Measurements from ENCODE around the gene B3GNT7. TPM values are rescaled to one million over a fixed set of nuclear protein-coding genes. Genes with fewer than 3 reads are reported as not detected.

Gene B3GNT7
- total and polyA plus RNA-seq, 4 experiments from 2014 or later: not detected

DNA sequence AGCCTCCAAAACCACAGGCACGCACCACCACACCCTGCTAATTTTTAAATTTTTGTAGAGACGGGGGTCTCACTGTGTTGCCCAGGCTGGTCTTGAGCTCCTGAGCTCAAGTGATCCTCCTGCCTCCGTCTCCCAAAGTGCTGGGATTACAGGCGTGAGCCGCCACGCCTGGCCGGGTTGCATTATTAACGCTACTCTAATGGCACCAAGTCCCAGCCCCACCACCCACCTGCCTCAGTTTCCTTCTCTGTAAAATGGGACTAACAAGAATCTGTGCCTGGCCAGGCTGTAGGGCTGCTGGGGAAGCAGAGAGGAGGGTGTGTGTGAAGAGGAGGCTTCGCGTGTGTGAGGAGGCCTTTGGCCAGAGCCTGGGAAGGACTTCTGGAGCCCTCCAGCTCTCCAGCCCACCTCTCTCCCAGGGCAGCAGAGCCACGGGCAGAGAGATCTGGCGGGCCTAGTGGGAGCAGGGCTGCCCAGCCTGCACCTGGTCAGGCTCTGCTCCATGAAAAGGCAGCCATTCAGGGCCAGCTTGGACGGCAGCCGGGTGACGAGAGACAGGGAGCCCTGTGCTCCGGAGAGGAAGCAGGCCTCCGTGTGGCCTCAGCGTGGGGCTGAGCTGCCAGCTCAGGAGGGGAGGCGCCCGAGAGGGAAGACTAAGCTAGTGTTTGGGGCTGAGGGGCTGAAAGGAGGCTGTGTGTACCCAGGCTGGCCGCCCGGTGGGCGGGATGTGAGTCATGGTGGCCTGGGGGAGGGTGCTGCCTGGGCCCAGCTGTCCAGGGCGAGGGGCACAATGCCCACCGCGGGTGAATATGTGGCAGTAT lies 7.4 kb upstream of the B3GNT7 start:
- CTCF ChIA-PET (ENCODE audit: partially characterized antibody): interaction anchor here (0.6 kb wide), 1 partner anchor 1219 kb away, joined by 3 read pairs; no protein-coding TSS in a partner anchor
- H3K4me3 Mint-ChIP-seq: no peak overlapping the region

DNA sequence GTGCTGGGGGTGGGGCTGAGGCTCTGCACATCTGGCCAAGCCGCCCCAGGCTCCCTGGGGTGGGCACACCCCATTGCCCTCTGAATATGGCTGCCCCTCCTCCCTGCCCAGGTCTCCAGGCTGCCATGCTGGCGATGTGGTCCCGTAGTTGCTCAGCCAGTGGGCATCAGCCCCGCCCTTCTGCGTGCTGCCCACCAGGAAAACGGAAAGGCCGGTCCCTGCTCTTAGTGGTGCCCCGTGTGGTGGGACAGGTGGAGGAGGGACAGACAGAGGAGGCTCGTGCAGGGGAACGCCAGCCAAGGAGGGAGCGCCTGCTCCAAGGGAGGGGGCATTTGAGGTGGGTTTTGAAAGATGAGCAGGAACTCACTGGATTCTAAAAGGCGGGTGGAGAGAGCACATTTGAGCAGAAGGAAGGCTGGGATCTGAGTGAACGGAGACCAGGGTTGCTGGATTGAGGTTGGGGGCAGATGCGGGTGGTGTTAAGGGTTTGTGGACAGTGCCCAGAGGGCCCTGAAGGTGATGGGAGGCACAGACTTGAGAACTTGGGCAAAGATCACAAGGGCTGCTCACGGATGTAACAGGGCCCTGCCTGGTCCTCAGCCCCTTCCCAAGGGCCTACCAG lies 6.7 kb upstream of the B3GNT7 start:
- peaks cover 0 to 4% (median 0%) of the 10 kb centered on the region in 4 donors for H3K4me1 Mint-ChIP-seq
- H3K27ac Mint-ChIP-seq: no peak overlapping the region
- no peaks in the 10 kb centered on the region for H3K36me3 Mint-ChIP-seq
- no peaks in the 10 kb centered on the region for H3K4me1 ChIP-seq (ENCODE audit: insufficient read depth, low read length)
- H3K27me3 Mint-ChIP-seq: peaks cover 5 to 17% of the 10 kb centered on the region in 2 donors
- H3K27me3 ChIP-seq (ENCODE audit: insufficient read depth, low read length): peaks cover under 1% of the 10 kb centered on the region
- no peaks in the 10 kb centered on the region for H3K36me3 ChIP-seq (ENCODE audit: insufficient read depth, low read length)
- no peak overlapping the region for H3K4me3 Mint-ChIP-seq
- ChIA-PET CTCF (ENCODE audit: partially characterized antibody) (no interaction called here), POLR2A (ENCODE audit: partially characterized antibody) (no interaction called here)
- no peaks in the 10 kb centered on the region for H3K9me3 ChIP-seq (ENCODE audit: control insufficient read depth in 1 of 2, low read length in 2 of 2)
- no peak overlapping the region for H3K4me3 ChIP-seq (ENCODE audit: low read length in 2 of 2)
- intact Hi-C loops (cut with micrococcal nuclease): no loop called here
- DNase-seq: no peak
- peaks cover 0 to 14% (median 9%) of the 10 kb centered on the region in 8 donors for H3K9me3 Mint-ChIP-seq
- no peak overlapping the region for H3K27ac ChIP-seq (ENCODE audit: low read depth, low read length)

More for the DNA sequence above, 7.4 kb upstream of the B3GNT7 start:
- no peak for DNase-seq
- Mint-ChIP-seq H3K27me3 (peaks cover 2 to 10% of the 10 kb centered on the region in 2 donors), H3K4me1 (no peaks in the 10 kb centered on the region), H3K27ac (no peak overlapping the region), H3K9me3 (peaks cover 0 to 14% (median 10%) of the 10 kb centered on the region in 8 donors), H3K36me3 (no peaks in the 10 kb centered on the region)
- Histone ChIP-seq H3K27me3 (ENCODE audit: insufficient read depth, low read length) (no peaks in the 10 kb centered on the region), H3K9me3 (ENCODE audit: control insufficient read depth in 1 of 2, low read length in 2 of 2) (no peaks in the 10 kb centered on the region), H3K4me1 (ENCODE audit: insufficient read depth, low read length) (no peaks in the 10 kb centered on the region), H3K4me3 (ENCODE audit: low read length in 2 of 2) (no peak overlapping the region), H3K27ac (ENCODE audit: low read depth, low read length) (no peak overlapping the region), H3K36me3 (ENCODE audit: insufficient read depth, low read length) (no peaks in the 10 kb centered on the region)
- POLR2A ChIA-PET (ENCODE audit: partially characterized antibody): no interaction called here
- intact Hi-C loops (cut with micrococcal nuclease): no loop called here

DNA sequence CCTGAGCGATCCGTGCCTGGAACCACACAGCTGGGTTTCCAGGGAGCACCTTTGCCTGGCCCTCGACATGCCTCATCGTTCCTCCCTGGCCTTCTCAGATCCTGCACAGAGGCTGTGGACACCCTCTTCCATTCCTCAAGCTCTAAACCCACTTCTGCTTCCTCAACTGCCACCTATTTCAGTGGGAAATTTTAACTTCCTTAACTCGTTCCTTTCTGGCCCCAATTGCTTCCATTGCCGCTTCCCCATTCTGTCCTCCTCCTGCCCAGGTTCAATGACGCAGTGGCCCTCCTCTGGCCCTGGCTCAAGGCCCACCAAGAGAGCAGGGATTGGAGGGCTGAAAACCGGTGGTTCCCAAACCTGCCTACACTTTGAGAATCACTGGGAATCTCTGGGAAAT lies 4.8 kb upstream of the B3GNT7 start:
- no peak overlapping the region for H3K27ac Mint-ChIP-seq
- no peak overlapping the region for H3K4me3 Mint-ChIP-seq
- H3K4me1 Mint-ChIP-seq: peaks cover 1 to 9% (median 6%) of the 10 kb centered on the region in 4 donors
- H3K27me3 Mint-ChIP-seq: peaks cover 12 to 27% of the 10 kb centered on the region in 2 donors
- Histone ChIP-seq H3K9me3 (ENCODE audit: control insufficient read depth in 1 of 2, low read length in 2 of 2) (no peaks in the 10 kb centered on the region), H3K27ac (ENCODE audit: low read depth, low read length) (no peak overlapping the region), H3K27me3 (ENCODE audit: insufficient read depth, low read length) (peaks cover 10% of the 10 kb centered on the region), H3K4me1 (ENCODE audit: insufficient read depth, low read length) (no peaks in the 10 kb centered on the region), H3K36me3 (ENCODE audit: insufficient read depth, low read length) (no peaks in the 10 kb centered on the region), H3K4me3 (ENCODE audit: low read length in 2 of 2) (no peak overlapping the region)
- CTCF ChIA-PET (ENCODE audit: partially characterized antibody): no interaction called here
- no peak for DNase-seq
- peaks cover 0 to 4% (median 0%) of the 10 kb centered on the region in 8 donors for H3K9me3 Mint-ChIP-seq
- intact Hi-C loops (cut with micrococcal nuclease): no loop called here
- POLR2A ChIA-PET (ENCODE audit: partially characterized antibody): no interaction called here
- H3K36me3 Mint-ChIP-seq: no peaks in the 10 kb centered on the region

DNA sequence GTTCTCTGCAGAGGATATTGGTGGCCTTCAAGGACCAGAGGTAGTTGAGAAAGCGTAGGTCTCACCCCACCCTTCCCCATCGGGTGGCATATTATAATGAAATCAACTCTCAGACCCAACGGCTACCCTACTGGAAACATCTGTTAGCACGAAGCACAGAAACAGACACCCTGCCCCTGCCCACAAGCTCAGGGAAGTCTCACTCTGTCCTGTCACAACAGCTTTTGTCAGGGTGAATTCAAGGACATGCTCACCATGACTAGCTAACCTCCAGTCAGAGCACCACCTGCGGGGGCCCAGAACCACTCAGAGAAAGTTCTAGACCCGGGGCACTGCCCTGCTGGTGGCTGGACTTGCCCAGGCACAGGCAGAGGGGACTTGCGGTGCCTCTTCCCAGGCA lies 3.5 kb upstream of the B3GNT7 start:
- H3K27me3 ChIP-seq (ENCODE audit: insufficient read depth, low read length): peaks cover 10% of the 10 kb centered on the region
- H3K9me3 Mint-ChIP-seq: no peaks in the 10 kb centered on the region
- no peak overlapping the region for H3K4me3 Mint-ChIP-seq
- H3K27me3 Mint-ChIP-seq: peaks cover 16 to 34% of the 10 kb centered on the region in 2 donors
- no peaks in the 10 kb centered on the region for H3K36me3 ChIP-seq (ENCODE audit: insufficient read depth, low read length)
- H3K4me1 Mint-ChIP-seq: peaks cover 1 to 11% (median 6%) of the 10 kb centered on the region in 4 donors
- H3K4me3 ChIP-seq (ENCODE audit: low read length in 2 of 2): no peak overlapping the region
- H3K9me3 ChIP-seq (ENCODE audit: control insufficient read depth in 1 of 2, low read length in 2 of 2): no peaks in the 10 kb centered on the region
- H3K36me3 Mint-ChIP-seq: no peaks in the 10 kb centered on the region
- ChIA-PET POLR2A (ENCODE audit: partially characterized antibody) (no interaction called here), CTCF (ENCODE audit: partially characterized antibody) (no interaction called here)
- H3K27ac ChIP-seq (ENCODE audit: low read depth, low read length): no peak overlapping the region
- no peaks in the 10 kb centered on the region for H3K4me1 ChIP-seq (ENCODE audit: insufficient read depth, low read length)
- H3K27ac Mint-ChIP-seq: peak overlapping the region in 1 of 7 donors; percentile 57
- intact Hi-C loops (cut with micrococcal nuclease): no loop called here
- no peak for DNase-seq

DNA sequence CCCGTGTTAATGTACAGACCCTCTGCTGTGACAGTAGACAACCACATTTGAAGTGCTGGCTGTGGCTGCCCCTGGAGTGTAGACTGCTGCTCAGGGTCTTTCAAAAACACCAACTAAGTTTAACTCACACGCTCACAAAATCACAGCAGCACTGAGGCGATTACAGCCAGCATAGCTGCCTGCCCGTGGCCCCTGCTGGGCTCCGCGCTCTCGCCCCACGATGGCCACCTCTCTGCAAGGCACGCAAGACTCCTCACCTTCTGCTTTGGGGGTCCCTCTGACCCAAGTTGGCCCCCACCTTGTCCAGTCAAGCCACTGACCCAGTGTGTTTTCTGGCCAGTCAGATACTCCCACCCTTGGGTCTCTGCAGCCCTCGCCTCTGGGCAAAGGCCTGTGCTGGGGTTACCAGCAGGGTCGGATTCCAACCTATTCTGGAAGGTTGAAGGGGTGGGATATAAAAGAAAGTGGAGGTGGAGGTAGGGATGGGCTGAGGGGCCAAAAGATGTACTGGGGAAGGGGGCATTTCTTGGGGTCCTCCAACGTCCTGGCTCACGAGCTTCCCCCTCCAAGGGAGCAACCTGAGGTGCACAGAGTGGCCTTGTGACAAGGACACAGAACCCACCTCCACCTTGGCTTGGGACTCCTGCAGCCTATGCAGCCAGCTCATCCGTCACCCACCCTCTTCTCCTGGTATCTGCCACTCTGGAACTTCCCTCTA lies 2.9 kb upstream of the B3GNT7 start:
- DNase-seq: no peak
- H3K36me3 Mint-ChIP-seq: no peaks in the 10 kb centered on the region
- Histone ChIP-seq H3K4me3 (ENCODE audit: low read length in 2 of 2) (no peak overlapping the region), H3K36me3 (ENCODE audit: insufficient read depth, low read length) (no peaks in the 10 kb centered on the region), H3K9me3 (ENCODE audit: control insufficient read depth in 1 of 2, low read length in 2 of 2) (no peaks in the 10 kb centered on the region), H3K27me3 (ENCODE audit: insufficient read depth, low read length) (peaks cover 10% of the 10 kb centered on the region), H3K27ac (ENCODE audit: low read depth, low read length) (no peak overlapping the region), H3K4me1 (ENCODE audit: insufficient read depth, low read length) (no peaks in the 10 kb centered on the region)
- peaks cover 17 to 36% of the 10 kb centered on the region in 2 donors for H3K27me3 Mint-ChIP-seq
- intact Hi-C loops (cut with micrococcal nuclease): no loop called here
- CTCF ChIA-PET (ENCODE audit: partially characterized antibody): no interaction called here
- H3K4me1 Mint-ChIP-seq: peaks cover 1 to 14% (median 6%) of the 10 kb centered on the region in 4 donors
- H3K27ac Mint-ChIP-seq: peak overlapping the region in 1 of 7 donors; percentile 52
- POLR2A ChIA-PET (ENCODE audit: partially characterized antibody): no interaction called here
- H3K4me3 Mint-ChIP-seq: peak overlapping the region in 2 of 8 donors; percentile 27 to 36
- H3K9me3 Mint-ChIP-seq: no peaks in the 10 kb centered on the region

DNA sequence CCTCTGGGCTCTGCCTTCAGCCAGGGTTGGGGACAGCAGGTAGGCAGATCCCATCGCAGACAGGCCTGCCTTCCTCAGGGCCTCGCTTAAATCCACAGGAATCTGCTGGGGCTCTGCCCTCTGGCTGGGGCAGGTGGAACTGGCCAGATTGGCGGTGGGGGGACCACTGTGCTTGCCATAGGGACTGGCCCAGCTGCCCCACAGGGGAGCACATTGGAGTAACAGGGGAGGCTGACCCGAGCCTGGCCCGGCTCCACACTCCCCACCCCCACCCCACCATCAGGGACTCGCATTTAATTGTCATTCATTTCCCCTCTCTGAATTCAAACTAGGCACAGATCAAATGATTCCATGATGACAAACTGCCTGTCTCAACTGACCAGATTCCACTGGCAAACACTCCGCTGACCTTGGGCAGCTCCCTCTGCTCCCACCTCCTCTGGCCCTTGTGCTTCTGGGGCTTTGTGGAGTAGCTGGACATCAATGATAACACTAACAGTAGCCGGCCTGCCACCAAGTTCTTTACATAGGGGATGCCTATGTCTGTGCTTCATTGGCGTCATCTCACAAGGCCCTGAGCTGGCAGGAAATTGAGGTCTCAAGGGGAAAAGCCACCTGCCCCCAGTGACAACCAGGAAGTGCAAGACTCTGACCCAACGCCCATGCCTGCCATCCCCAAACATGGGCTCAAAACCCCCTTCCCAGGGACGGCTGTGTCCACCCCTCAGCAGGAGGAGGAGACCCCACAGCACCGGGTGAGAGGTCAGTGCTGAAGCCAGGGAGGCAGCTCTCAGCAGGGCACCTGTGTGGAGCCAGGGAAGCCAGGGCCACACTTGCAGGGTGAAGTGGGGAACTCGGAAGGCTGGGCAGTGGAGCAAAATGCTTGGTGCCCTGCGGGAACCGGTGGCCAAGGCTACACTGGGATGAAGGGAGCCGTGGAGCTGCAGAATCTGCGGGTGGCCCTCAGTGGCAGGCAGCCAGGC lies 2.1 kb upstream of the B3GNT7 start:
- peaks cover 1 to 14% (median 6%) of the 10 kb centered on the region in 4 donors for H3K4me1 Mint-ChIP-seq
- peak overlapping the region in 3 of 8 donors; percentile 20 to 39 (median 36) for H3K4me3 Mint-ChIP-seq
- intact Hi-C loops (cut with micrococcal nuclease): no loop called here
- Histone ChIP-seq H3K27me3 (ENCODE audit: insufficient read depth, low read length) (peaks cover 10% of the 10 kb centered on the region), H3K27ac (ENCODE audit: low read depth, low read length) (no peak overlapping the region), H3K9me3 (ENCODE audit: control insufficient read depth in 1 of 2, low read length in 2 of 2) (no peaks in the 10 kb centered on the region), H3K4me3 (ENCODE audit: low read length in 2 of 2) (no peak overlapping the region), H3K4me1 (ENCODE audit: insufficient read depth, low read length) (no peaks in the 10 kb centered on the region), H3K36me3 (ENCODE audit: insufficient read depth, low read length) (no peaks in the 10 kb centered on the region)
- peak overlapping the region in 2 of 7 donors; percentile 6 to 66 for H3K27ac Mint-ChIP-seq
- peaks cover 19 to 36% of the 10 kb centered on the region in 2 donors for H3K27me3 Mint-ChIP-seq
- H3K9me3 Mint-ChIP-seq: no peaks in the 10 kb centered on the region
- DNase-seq: no peak
- ChIA-PET POLR2A (ENCODE audit: partially characterized antibody) (no interaction called here), CTCF (ENCODE audit: partially characterized antibody) (interaction anchor here (1.5 kb wide), 1 partner anchor 14 kb away, joined by 4 read pairs; no protein-coding TSS in a partner anchor)
- H3K36me3 Mint-ChIP-seq: no peaks in the 10 kb centered on the region
